ENCODE data around the gene CLP1. TPM values are rescaled to one million over a fixed set of nuclear protein-coding genes. Genes with fewer than 3 reads are reported as not detected.
A peak's percentile ranks its signal among the peaks of the same experiment; 100 is the strongest.
"Not testable (repeated sequence)": the region's sequence is repeated elsewhere in the genome, so short reads cannot be mapped to it uniquely, and the experiment has no call there.

CLP1 gene
- total RNA-seq, 1 donor from 2014 or later = 17.7 TPM

GRCh38 chr11:57645689-57646085, 11.9 kb upstream of the CLP1 start:
- H3K27me3 Mint-ChIP-seq (ENCODE audit: low read depth) = peaks cover 46% of the 10 kb centered on the region
- intact Hi-C loops (cut with micrococcal nuclease) = loop anchor here (2.0 to 10.0 kb wide), 3 partner anchors 189 to 308 kb away; partner anchors contain the start of genes P2RX3, SLC43A3 and SSRP1
- no peaks in the 10 kb centered on the region for H3K9me3 Mint-ChIP-seq
- DNase-seq (ENCODE audit: low spot score) = no peak
- peaks cover 52% of the 10 kb centered on the region for H3K4me1 Mint-ChIP-seq (ENCODE audit: low read depth)
- no peak overlapping the region for H3K4me3 Mint-ChIP-seq (ENCODE audit: low read depth)
- no peaks in the 10 kb centered on the region for H3K36me3 Mint-ChIP-seq (ENCODE audit: low read depth)
- no peak overlapping the region for H3K27ac Mint-ChIP-seq

DNA sequence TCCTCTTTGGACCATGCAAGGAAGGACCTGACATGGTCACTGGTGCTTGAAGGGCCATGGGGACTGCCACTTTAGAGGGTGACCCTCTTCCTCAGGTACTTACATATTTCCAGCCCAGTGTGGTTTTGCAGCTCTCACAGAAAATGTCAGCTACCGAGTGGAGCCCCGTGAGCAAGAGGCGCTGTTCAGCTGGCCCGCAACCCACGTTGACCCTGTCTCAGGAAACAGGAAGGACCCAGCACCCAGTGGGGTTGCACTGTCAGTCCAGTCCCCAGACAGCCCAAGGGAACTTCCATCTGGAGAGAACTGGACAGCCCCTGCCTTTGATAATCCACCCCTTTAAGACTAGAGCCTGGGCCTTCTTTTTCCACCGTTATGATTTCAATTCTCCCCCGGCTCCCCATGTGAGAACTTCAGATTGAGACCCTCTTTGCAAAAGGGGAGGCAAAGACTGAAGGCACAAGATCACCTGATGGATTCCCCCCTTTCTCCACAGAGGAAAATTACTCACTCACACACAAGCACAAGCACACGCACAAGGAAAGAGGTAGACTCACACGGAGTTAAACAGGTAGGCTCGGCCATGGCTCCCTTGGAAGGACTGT, 11.3 kb upstream of the CLP1 start:
- H3K27ac Mint-ChIP-seq = no peak overlapping the region
- H3K4me1 Mint-ChIP-seq (ENCODE audit: low read depth) = peaks cover 48% of the 10 kb centered on the region
- H3K36me3 Mint-ChIP-seq (ENCODE audit: low read depth) = no peaks in the 10 kb centered on the region
- intact Hi-C loops (cut with micrococcal nuclease) = loop anchor here (5.0 to 10.0 kb wide), 2 partner anchors 221 to 309 kb away; partner anchors contain the start of genes P2RX3, SLC43A3 and SSRP1
- peaks cover 46% of the 10 kb centered on the region for H3K27me3 Mint-ChIP-seq (ENCODE audit: low read depth)
- no peak overlapping the region for H3K4me3 Mint-ChIP-seq (ENCODE audit: low read depth)
- no peaks in the 10 kb centered on the region for H3K9me3 Mint-ChIP-seq
- DNase-seq (ENCODE audit: low spot score) = no peak

DNA sequence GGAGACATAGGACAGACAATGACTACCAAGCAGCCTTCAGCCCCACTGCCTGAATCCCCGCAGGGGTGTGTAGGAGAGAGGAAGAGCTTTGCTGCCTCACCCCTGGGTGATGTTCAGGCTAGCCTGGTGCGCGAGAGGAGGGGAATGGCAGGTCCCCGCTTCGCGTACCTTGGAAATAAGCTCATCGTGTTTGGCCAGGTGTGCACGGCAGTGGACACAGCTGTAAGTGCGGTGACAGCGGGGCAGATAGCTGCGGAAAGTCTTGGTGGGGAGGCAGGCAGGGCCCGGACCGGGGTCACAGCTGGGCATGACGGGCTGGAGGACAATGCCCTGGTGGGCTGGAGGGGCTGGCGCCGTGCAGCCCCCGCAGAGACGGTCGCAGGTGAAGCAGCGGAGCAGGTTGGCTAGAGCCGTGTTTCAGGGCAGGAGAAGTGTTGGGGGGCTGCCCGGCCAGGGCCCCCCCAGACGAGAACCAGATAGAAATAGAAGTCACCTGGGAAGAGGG, 10.7 kb upstream of the CLP1 start:
- Mint-ChIP-seq H3K4me3 (ENCODE audit: low read depth) (no peak overlapping the region), H3K9me3 (no peaks in the 10 kb centered on the region), H3K27ac (no peak overlapping the region), H3K36me3 (ENCODE audit: low read depth) (no peaks in the 10 kb centered on the region), H3K27me3 (ENCODE audit: low read depth) (peaks cover 46% of the 10 kb centered on the region), H3K4me1 (ENCODE audit: low read depth) (peaks cover 46% of the 10 kb centered on the region)
- intact Hi-C loops (cut with micrococcal nuclease) = loop anchor here (5.0 to 10.0 kb wide), 2 partner anchors 222 to 310 kb away; partner anchors contain the start of genes P2RX3, SLC43A3 and SSRP1
- no peak for DNase-seq (ENCODE audit: low spot score)

DNA sequence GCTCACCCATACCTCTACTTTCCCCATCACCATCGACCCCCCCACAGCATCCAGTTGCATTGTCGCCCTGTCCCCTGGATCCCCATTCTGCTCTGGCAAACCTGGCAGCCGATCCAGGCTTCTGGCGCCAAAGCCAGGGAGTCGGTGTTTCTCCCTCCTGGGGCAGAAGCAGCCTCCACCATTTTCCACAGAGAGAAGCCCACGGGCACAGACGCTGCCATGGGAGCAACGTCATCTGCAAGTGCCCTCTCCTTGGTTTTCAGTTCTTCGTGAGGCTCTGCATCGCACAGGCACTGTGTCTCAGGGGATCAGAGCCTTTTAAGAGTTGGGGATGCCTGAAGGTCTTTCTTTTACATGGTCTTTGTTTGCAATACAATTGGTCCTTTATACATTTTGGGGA, 10.2 kb upstream of the CLP1 start:
- Mint-ChIP-seq H3K27me3 (ENCODE audit: low read depth) (peaks cover 46% of the 10 kb centered on the region), H3K4me3 (ENCODE audit: low read depth) (no peak overlapping the region), H3K27ac (no peak overlapping the region), H3K36me3 (ENCODE audit: low read depth) (no peaks in the 10 kb centered on the region), H3K4me1 (ENCODE audit: low read depth) (peaks cover 46% of the 10 kb centered on the region), H3K9me3 (no peaks in the 10 kb centered on the region)
- intact Hi-C loops (cut with micrococcal nuclease) = loop anchor here (5.0 to 10.0 kb wide), 2 partner anchors 223 to 310 kb away; partner anchors contain the start of genes P2RX3, SLC43A3 and SSRP1
- DNase-seq (ENCODE audit: low spot score) = no peak

GRCh38 chr11:57647960-57648800, 9.4 kb upstream of the CLP1 start:
- no peak overlapping the region for H3K27ac Mint-ChIP-seq
- no peaks in the 10 kb centered on the region for H3K9me3 Mint-ChIP-seq
- H3K27me3 Mint-ChIP-seq (ENCODE audit: low read depth) = peaks cover 42% of the 10 kb centered on the region
- no peak for DNase-seq (ENCODE audit: low spot score)
- peaks cover 53% of the 10 kb centered on the region for H3K4me1 Mint-ChIP-seq (ENCODE audit: low read depth)
- no peaks in the 10 kb centered on the region for H3K36me3 Mint-ChIP-seq (ENCODE audit: low read depth)
- intact Hi-C loops (cut with micrococcal nuclease) = loop anchor here (5.0 to 10.0 kb wide), 2 partner anchors 223 to 311 kb away; partner anchors contain the start of genes P2RX3, SLC43A3 and SSRP1
- H3K4me3 Mint-ChIP-seq (ENCODE audit: low read depth) = peak overlapping the region; percentile 75

GRCh38 chr11:57648801-57649735, 8.5 kb upstream of the CLP1 start:
- peak overlapping the region; percentile 8 for H3K27ac Mint-ChIP-seq
- peaks cover 35% of the 10 kb centered on the region for H3K27me3 Mint-ChIP-seq (ENCODE audit: low read depth)
- H3K4me3 Mint-ChIP-seq (ENCODE audit: low read depth) = peak overlapping the region; percentile 75
- no peaks in the 10 kb centered on the region for H3K36me3 Mint-ChIP-seq (ENCODE audit: low read depth)
- DNase-seq (ENCODE audit: low spot score) = no peak
- peaks cover 52% of the 10 kb centered on the region for H3K4me1 Mint-ChIP-seq (ENCODE audit: low read depth)
- no peaks in the 10 kb centered on the region for H3K9me3 Mint-ChIP-seq
- intact Hi-C loops (cut with micrococcal nuclease) = loop anchor here (5.0 to 10.0 kb wide), 2 partner anchors 224 to 312 kb away; partner anchors contain the start of genes P2RX3, SLC43A3 and SSRP1

GRCh38 chr11:57649826-57650738, 7.5 kb upstream of the CLP1 start, which contains the start of gene YPEL4:
YPEL4 (minus strand) TSS chr11:57649912; CDS start chr11:57647107, 2,805 bp downstream.
- peak; percentile 54 for DNase-seq (ENCODE audit: low spot score)
- Mint-ChIP-seq H3K36me3 (ENCODE audit: low read depth) (no peaks in the 10 kb centered on the region), H3K9me3 (no peaks in the 10 kb centered on the region), H3K27ac (peak within 1 kb of the TSS; percentile 64), H3K27me3 (ENCODE audit: low read depth) (peaks cover 32% of the 10 kb centered on the region), H3K4me3 (ENCODE audit: low read depth) (peak within 1 kb of the TSS; percentile 75), H3K4me1 (ENCODE audit: low read depth) (peaks cover 52% of the 10 kb centered on the region)
- intact Hi-C loops (cut with micrococcal nuclease) = loop anchor here (5.0 to 10.0 kb wide), 2 partner anchors 225 to 313 kb away; partner anchors contain the start of genes P2RX3, SLC43A3 and SSRP1

DNA sequence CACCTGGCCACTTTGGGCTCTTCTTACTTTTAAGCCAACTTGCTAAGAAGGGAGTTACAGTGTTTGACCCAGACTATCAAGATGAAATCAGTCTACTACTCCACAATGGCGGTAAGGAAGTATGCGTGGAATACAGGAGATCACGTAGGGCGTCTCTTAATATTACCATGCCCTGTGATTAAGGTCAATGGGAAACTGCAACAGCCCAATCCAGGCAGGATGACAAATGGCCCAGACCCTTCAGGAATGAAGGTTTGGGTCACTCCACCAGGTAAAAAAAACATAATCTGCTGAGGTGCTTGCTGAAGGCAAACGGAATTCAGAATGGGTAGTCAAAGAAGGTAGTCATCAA, 6.8 kb upstream of the CLP1 start:
- H3K27ac Mint-ChIP-seq = no peak overlapping the region
- no peaks in the 10 kb centered on the region for H3K36me3 Mint-ChIP-seq (ENCODE audit: low read depth)
- no peak for DNase-seq (ENCODE audit: low spot score)
- intact Hi-C loops (cut with micrococcal nuclease) = no loop called here
- peaks cover 52% of the 10 kb centered on the region for H3K4me1 Mint-ChIP-seq (ENCODE audit: low read depth)
- H3K4me3 Mint-ChIP-seq (ENCODE audit: low read depth) = no peak overlapping the region
- no peaks in the 10 kb centered on the region for H3K9me3 Mint-ChIP-seq
- H3K27me3 Mint-ChIP-seq (ENCODE audit: low read depth) = peaks cover 31% of the 10 kb centered on the region

GRCh38 chr11:57651408-57651807, 6.2 kb upstream of the CLP1 start:
- Mint-ChIP-seq H3K27ac (no peak overlapping the region), H3K36me3 (ENCODE audit: low read depth) (no peaks in the 10 kb centered on the region), H3K4me1 (ENCODE audit: low read depth) (peaks cover 46% of the 10 kb centered on the region), H3K27me3 (ENCODE audit: low read depth) (peaks cover 25% of the 10 kb centered on the region), H3K9me3 (no peaks in the 10 kb centered on the region), H3K4me3 (ENCODE audit: low read depth) (no peak overlapping the region)
- intact Hi-C loops (cut with micrococcal nuclease) = no loop called here
- DNase-seq (ENCODE audit: low spot score) = no peak

DNA sequence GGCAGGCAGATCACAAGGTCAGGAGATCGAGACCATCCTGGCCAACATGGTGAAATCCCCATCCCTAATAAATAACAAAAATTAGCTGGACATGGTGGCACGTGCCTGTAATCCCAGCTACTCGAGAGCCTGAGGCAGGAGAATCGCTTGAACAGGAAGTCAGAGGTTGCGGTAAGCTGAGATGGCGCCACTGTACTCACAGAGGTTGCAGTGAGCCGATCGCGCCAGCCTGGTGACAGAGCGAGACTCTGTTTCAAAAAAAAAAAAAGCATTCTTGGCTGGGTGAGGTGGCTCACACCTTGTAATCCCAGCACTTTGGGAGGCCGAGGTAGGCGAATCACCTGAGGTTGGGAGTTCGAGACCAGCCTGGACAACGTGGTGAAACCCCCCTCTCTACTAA, 5.3 kb upstream of the CLP1 start:
- intact Hi-C loops (cut with micrococcal nuclease); DNase-seq (ENCODE audit: low spot score); H3K27ac Mint-ChIP-seq; H3K36me3 Mint-ChIP-seq (ENCODE audit: low read depth); H3K4me3 Mint-ChIP-seq (ENCODE audit: low read depth); H3K9me3 Mint-ChIP-seq: not testable (repeated sequence)
- peaks cover 17% of the 10 kb centered on the region for H3K27me3 Mint-ChIP-seq (ENCODE audit: low read depth)
- peaks cover 46% of the 10 kb centered on the region for H3K4me1 Mint-ChIP-seq (ENCODE audit: low read depth)

- peaks cover 12% of the 10 kb centered on the region for H3K27me3 Mint-ChIP-seq (ENCODE audit: low read depth)
- no peak for DNase-seq (ENCODE audit: low spot score)
- peaks cover 44% of the 10 kb centered on the region for H3K4me1 Mint-ChIP-seq (ENCODE audit: low read depth)
- H3K27ac Mint-ChIP-seq = no peak overlapping the region
- H3K36me3 Mint-ChIP-seq (ENCODE audit: low read depth) = peaks cover 2% of the 10 kb centered on the region
- H3K9me3 Mint-ChIP-seq = no peaks in the 10 kb centered on the region
- intact Hi-C loops (cut with micrococcal nuclease) = no loop called here
- H3K4me3 Mint-ChIP-seq (ENCODE audit: low read depth) = no peak overlapping the region
Observed at GRCh38 chr11:57652662-57653061, 4.9 kb upstream of the CLP1 start.

Measured in activated T-helper 2 cell treated with anti-CD3 and anti-CD28 coated beads, Interferon-gamma antibody, Interleukin-2, Interleukin-4, amounts not matched to agents 10 μg/mL and 5 μg/mL and 100 μg/mL, durations not matched to agents 14 hours and 24 hours and 36 hours (primary cell).